Measurements from ENCODE around the gene SERPINF2. TPM values are rescaled to one million over a fixed set of nuclear protein-coding genes. Genes with fewer than 3 reads are reported as not detected.

The SERPINF2 gene
- total and polyA plus RNA-seq, 3 experiments from 2014 or later, result 0.13 to 0.33 TPM; not detected in 1

Other genes with a start within 250 kb of the SERPINF2 start
- 10 to 100 TPM; 29.5 to 31.9 TPM for gene INPP5K, start 226.3 kb upstream of the SERPINF2 start, total RNA-seq
- gene INPP5K, start 226.3 kb upstream of the SERPINF2 start, polyA plus RNA-seq, result 80.2 TPM
- 10 to 100 TPM; 80.5 to 85.0 TPM for gene PITPNA, start 180.1 kb upstream of the SERPINF2 start, total RNA-seq
- 39.6 TPM for gene PITPNA, start 180.1 kb upstream of the SERPINF2 start, polyA plus RNA-seq
- gene SLC43A2, start 114.0 kb upstream of the SERPINF2 start, total RNA-seq, result 10 to 100 TPM in 1 of 2 experiments, 1 to 10 TPM in 1; 9.0 to 10.2 TPM
- 1.6 TPM for gene SLC43A2, start 114.0 kb upstream of the SERPINF2 start, polyA plus RNA-seq
- under 1 TPM; 0.71 to 0.94 TPM for gene SCARF1, start 97.1 kb upstream of the SERPINF2 start, total RNA-seq
- gene SCARF1, start 97.1 kb upstream of the SERPINF2 start, polyA plus RNA-seq, result 0.39 TPM
- 1 to 10 TPM; 2.1 to 3.0 TPM for gene RILP, start 93.0 kb upstream of the SERPINF2 start, total RNA-seq
- 3.7 TPM for gene RILP, start 93.0 kb upstream of the SERPINF2 start, polyA plus RNA-seq
- gene PRPF8, start 58.0 kb upstream of the SERPINF2 start, total RNA-seq, result 100 to 1,000 TPM; 430 to 447 TPM
- 209 TPM for gene PRPF8, start 58.0 kb upstream of the SERPINF2 start, polyA plus RNA-seq
- gene TLCD2, start 32.5 kb upstream of the SERPINF2 start, total RNA-seq, result under 1 TPM; 0.09 to 0.22 TPM
- gene TLCD2, start 32.5 kb upstream of the SERPINF2 start, polyA plus RNA-seq, result 0.32 TPM
- 10 to 100 TPM; 21.1 to 23.7 TPM for gene WDR81, start 18.2 kb upstream of the SERPINF2 start, total RNA-seq
- gene WDR81, start 18.2 kb upstream of the SERPINF2 start, polyA plus RNA-seq, result 20.4 TPM
- gene SERPINF1, start 19.2 kb downstream of the SERPINF2 start, total RNA-seq, result 1 to 10 TPM; 1.2 to 2.1 TPM
- 2.4 TPM for gene SERPINF1, start 19.2 kb downstream of the SERPINF2 start, polyA plus RNA-seq
- gene SMYD4, start 87.0 kb downstream of the SERPINF2 start, total RNA-seq, result 10 to 100 TPM; 18.7 to 20.1 TPM
- gene SMYD4, start 87.0 kb downstream of the SERPINF2 start, polyA plus RNA-seq, result 16.4 TPM
- 100 to 1,000 TPM; 168 to 192 TPM for gene RPA1, start 87.1 kb downstream of the SERPINF2 start, total RNA-seq
- 92.3 TPM for gene RPA1, start 87.1 kb downstream of the SERPINF2 start, polyA plus RNA-seq